Sigmoid colon (tissue), 4 donors: ENCODE results near the gene PFDN1.

Experiments used
- EP300 ChIP-seq, 4 donors: sonication (generic); formaldehyde crosslinking; IDR thresholded peaks; one replicate each; pipeline ENCODE4 v1.6.1; 2017; ENCODE audit warnings: antibody characterized with exemption in 4 of 4
- POLR2A ChIP-seq, 2 donors: fragments of 450-650 bp; IDR thresholded peaks; one replicate each; pipeline ENCODE4 v1.6.1; 2016; ENCODE audit warnings: antibody characterized with exemption in 2 of 2, mild to moderate bottlenecking in 2 of 2, moderate library complexity in 2 of 2
- POLR2AphosphoS5 ChIP-seq, 4 donors: sonication (generic); formaldehyde crosslinking; IDR thresholded peaks; one replicate each; pipeline ENCODE4 v1.6.1; 2017; ENCODE audit warnings: antibody characterized with exemption in 4 of 4
- TF ChIP-seq, protein P1 (sequence below), 4 experiments: fragments of 450-650 bp in 3 of 4; fragments of 200-600 bp in 1 of 4; IDR thresholded peaks; one replicate each; pipeline ENCODE4 v1.5.1; 2016 to 2019; ENCODE audit warnings: antibody characterized with exemption in 4 of 4, mild to moderate bottlenecking in 3 of 4, moderate library complexity in 2 of 4

DNA sequence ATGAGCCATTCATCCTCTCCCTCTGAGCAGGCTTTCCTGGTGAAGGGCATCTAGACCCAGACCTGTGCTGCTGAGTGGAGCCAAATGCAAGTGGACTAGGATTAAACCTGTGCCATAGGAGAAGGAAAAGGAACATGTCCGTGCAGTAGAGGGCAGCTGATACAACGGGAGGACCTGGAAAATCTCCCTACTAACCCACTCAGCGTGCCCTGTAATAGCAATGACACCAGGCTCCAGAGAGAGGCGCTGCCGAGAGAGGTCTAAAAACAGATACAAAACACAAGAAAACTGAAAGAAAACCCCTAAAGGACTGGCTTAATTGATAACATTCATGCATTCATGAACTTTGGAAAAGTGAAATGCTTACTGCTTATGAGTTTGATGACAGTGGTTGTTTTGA, 60.8 kb downstream of the PFDN1 start:
- no peak for TF ChIP-seq POLR2AphosphoS5 (IDR thresholded peaks at IDR 0.05)
- TF ChIP-seq, protein P1, sequence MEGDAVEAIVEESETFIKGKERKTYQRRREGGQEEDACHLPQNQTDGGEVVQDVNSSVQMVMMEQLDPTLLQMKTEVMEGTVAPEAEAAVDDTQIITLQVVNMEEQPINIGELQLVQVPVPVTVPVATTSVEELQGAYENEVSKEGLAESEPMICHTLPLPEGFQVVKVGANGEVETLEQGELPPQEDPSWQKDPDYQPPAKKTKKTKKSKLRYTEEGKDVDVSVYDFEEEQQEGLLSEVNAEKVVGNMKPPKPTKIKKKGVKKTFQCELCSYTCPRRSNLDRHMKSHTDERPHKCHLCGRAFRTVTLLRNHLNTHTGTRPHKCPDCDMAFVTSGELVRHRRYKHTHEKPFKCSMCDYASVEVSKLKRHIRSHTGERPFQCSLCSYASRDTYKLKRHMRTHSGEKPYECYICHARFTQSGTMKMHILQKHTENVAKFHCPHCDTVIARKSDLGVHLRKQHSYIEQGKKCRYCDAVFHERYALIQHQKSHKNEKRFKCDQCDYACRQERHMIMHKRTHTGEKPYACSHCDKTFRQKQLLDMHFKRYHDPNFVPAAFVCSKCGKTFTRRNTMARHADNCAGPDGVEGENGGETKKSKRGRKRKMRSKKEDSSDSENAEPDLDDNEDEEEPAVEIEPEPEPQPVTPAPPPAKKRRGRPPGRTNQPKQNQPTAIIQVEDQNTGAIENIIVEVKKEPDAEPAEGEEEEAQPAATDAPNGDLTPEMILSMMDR (IDR thresholded peaks at IDR 0.05): no peak
- no peak for TF ChIP-seq POLR2A (IDR thresholded peaks at IDR 0.05)
- TF ChIP-seq EP300 (IDR thresholded peaks at IDR 0.05): no peak
